Ramos (cell line): Measurements from ENCODE around the gene RTF1.

Experiments used
- in situ Hi-C: fragments of 300-500 bp; cut with MboI; formaldehyde crosslinking; loops from one replicate; pipeline ENCODE4 v1.14.3; 2022; ENCODE audit warnings: low sequenced_read_pairs; ENCODE audit not compliant: unreplicated experiment

Gene RTF1

DNA sequence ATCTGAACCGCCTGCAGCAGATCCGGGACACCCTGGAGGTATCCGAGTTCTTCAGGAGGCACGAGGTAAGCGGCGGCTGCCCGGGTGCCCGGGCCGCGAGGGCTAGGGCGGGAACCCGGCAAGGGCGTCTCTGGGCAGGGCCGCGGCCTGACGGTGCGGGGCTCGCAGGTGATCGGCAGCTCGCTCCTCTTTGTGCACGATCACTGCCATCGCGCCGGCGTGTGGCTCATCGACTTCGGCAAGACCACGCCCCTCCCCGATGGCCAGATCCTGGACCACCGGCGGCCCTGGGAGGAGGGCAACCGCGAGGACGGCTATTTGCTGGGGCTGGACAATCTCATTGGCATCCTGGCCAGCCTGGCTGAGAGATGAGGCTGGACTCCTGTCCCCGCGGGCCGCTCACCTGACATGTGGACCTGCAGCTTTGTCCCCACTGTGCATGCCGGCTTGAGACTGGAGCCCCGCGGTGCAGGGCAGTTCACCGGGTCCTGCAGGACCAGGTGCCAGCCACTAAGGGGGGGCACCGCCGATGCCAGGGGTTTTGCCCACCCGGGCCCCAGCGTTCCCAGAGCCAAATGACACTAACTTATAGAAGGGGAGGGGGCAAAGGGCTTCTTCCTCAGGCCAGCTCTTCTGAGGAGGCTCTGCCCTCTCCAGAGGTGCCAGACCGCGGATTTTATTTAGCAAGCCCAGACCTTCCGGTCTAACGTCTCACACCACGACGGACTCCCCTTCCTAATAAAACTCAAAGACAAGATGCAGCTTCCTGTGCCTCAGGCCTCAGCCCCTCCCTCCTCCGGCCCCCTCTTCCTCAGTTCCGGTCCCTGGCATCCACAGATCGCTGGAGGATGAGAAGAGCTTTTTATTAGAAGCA is 86.1 kb downstream of the RTF1 start:
- in situ Hi-C loops: no loop called here

DNA sequence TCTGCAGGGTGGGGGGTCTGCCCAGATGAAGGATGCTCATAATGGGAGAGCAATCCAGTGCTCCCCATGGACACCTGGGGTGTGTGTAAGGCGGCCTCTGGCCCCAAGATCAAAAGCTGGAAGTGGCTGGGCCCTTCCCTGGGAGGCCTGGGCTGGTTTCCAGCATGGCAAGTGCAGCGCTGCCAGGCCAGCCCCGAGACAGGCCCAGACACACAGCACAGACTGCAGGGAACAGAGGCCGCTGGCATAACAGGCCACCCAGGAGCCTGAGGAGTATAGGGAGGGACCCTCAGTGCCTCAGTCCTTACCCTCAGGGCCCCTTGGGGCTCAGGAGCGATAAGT is 86.7 kb downstream of the RTF1 start:
- in situ Hi-C loops: no loop called here

DNA sequence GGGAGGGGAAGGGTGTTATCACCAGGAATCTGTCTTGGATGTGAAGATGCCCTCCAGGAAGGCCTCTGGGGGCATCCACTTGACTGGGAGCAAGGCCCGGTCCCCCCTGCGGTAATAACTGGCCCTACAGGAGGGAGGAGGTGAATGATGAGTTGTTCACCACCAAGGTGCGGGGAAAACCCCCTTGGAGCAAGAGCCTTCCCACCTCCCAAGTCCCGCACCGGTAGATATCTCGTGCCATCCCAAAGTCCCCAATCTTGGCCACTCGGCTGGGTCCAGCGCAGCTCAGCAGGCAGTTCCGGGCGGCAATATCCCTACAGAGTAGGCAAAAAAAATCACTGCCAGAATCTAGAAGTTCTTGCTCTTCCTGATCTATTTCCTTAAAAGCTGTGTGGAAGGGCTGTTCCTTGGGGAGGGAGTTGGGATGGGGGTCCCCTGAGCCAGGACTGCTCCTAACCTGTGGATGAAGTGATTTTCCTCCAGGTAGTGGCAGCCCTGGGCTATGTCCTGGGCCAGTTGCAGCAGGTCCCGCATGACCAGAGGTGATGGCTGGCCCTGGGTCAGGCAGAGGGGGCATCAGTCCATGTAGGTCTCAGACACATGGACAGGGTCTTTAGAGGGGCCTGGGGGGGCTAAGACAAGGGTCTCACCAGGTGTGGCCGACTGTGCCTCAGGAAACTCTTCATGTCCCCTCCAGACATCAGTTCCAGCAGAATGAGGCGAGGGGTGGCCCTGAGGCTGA is 88.0 kb downstream of the RTF1 start:
- in situ Hi-C loops: no loop called here

DNA sequence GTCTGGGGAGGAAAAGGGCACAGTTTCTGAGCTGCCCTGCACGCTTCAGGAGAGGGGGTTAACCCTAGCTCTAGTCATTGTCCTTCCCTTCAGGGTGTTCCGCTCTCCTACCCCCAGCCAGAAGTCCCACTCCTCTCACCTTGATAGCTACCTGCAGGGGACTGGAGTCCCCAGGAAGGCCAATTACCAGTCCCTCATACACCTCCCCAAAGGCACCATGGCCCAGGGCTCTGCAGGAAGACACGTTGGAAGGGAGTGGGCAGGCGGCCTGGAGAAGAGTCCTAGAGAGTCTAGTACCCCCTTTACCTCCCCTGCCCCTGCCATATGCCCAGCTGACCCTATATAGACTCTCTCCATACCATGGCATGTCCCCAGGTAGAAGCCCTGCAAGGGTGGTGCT is 88.9 kb downstream of the RTF1 start:
- in situ Hi-C loops: no loop called here

DNA sequence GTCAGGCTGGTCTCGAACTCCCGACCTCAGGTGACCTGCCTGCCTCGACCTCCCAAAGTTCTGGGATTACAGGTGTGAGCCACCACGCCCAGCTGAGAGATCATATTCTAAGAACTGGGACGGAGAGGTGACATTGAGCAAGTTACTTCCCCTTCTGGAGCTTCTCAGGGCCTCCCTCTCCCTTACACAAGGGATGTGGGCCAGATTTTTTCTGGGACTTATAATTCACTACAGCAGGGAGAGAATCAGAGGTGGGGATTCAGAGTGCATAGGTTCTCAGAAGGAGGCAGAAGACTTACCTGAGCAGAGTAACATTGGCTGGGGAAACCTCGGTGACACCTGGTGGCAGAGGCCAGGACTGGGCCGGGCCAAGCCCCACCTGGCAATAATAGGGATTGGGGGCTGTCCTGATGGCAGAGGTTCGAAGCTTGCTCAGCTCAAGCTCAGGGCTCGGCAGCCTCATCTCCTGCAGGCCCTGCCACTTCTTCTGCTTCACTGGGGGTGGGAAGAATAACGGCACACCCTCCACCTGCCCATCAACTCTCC is 90.0 kb downstream of the RTF1 start:
- in situ Hi-C loops: no loop called here

DNA sequence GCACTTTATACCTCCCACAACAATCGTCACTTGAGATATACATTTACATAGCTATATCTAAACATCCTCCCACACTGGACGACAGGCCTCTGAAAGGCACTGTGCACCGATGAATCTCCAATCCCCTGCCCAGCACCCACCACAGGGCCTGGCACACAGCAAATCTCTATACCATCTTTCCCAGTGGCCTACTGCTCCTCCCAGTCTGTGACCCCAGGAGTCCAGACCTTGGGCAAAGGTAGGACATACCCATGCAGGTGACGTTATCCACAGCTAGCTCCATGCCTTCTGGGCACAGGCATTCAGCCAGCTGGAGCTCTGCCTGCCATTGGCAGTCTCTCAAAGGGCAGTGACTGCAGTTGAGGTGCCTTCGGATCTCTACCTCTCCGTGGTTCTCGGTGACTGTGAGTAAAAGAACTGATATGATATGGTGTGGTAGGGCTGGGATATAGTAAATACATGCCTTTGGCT is 91.0 kb downstream of the RTF1 start:
- in situ Hi-C loops: no loop called here

DNA sequence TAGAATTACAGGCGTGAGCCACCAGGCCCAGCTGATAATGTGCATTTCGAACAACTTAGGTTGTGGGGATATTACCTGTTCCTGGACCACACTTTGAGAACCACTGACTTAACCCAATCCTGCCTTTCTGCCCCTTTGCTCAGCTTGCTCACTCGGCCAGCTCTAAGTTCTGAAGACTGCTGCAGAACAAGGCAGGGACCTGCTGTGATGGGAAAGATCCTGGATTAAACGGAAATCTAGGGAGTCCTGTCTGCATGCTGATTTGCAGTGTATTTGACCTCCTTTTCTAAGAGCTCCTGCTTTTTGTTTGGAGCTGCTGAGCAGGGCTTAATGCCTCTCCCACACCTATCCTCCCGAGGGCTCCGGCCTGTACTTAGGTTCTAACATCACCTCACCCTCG is 93.8 kb downstream of the RTF1 start:
- in situ Hi-C loops: no loop called here

DNA sequence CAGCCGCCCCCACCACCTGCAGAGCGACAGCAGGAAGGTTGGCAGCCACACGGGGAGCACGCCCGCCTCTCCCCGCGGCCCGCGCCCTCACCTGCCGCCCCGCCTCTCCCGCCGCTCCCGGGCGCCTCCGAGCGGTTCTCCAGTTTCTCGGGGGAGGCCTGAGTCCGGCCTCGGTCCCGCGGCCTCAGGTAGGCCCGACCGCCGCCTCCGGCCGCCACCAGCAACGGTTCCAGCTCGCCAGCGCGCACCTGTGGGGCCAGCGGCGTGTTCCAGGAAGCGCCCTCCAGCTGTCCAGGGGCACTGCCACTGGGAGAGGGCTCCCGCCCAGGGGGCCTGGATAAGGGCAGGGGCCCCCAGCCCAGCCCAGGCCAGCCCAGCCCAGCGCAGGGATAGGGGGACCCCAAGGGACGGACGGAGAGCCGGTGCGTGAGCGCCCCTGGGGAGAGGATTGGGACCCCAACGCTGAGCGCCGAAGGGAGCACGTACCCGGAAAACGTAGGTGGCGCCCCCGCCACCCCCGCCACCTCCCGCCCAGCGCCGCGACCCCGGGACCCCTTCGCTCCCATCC is 94.5 kb downstream of the RTF1 start:
- in situ Hi-C loops: no loop called here

DNA sequence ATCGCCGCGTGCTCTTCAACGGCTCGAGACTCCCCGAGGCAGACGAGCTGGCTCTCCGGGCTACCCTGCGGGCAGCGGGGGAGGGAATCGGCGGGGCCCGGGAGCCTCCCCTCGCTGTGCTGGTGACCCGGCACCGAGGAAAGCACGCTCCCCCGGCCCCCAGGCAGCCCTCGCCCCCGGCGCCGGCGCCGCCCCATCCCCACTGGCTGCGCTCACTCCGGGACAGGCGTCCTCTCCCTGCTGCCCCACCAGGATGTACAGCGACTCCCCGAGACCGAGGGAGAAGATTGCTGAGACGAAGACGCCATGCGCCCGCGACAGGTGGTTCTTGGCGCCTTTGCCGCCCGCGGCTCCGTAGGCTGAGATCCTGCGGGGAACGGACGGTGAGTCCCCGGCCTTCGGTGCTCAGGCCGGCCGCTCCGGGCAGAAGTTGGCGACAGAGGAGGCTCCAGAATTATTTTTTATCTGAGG is 95.0 kb downstream of the RTF1 start:
- in situ Hi-C loops: no loop called here

DNA sequence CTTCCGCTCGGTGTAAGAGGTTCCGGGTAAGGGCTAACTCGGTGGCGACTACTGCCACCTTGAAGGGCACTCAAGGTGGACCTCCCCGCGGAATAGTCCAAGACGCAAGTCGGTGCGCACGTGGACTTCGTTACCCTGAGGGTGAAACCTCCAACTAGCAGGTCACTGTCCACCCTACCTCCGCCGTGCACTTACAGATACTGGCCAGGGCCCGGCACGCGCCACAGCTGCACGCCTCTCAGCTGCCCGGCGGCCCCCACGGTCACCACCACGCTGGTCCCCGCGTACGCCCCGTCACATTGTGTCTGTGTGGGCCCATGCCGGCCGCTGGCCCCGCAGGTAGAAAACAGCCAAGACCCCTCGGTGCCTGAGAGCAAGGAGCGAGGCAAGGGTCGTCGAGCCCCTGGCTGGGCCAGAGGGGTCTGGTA is 95.6 kb downstream of the RTF1 start:
- in situ Hi-C loops: no loop called here

DNA sequence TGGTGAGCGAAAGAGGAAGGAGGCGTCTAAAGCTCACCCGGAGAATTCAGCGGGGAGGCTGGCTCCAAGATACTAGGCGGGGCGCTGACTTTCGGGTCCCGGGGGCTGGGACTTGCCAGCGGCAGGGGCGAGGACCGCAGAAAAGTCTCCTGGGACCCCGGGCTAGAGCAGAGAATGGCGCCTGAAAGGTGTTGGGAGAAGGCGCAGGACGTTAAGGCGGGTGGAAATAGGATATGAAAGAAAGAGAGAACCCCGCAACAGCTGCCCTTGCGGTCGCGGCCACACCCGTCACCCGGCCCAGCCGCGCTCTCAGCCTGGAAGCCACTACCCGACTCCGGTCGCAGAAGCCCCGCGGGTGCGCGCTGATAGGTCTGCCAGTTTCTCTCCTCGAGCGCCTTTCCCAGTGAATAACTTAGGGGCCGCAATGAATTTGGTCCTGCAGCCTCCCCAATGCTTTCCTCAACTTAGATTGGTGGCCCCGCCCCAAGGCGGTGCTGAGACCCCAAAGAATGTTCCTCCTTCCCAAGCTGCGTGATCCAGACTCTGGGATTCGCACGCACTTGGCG is 96.1 kb downstream of the RTF1 start:
- in situ Hi-C loops: no loop called here

DNA sequence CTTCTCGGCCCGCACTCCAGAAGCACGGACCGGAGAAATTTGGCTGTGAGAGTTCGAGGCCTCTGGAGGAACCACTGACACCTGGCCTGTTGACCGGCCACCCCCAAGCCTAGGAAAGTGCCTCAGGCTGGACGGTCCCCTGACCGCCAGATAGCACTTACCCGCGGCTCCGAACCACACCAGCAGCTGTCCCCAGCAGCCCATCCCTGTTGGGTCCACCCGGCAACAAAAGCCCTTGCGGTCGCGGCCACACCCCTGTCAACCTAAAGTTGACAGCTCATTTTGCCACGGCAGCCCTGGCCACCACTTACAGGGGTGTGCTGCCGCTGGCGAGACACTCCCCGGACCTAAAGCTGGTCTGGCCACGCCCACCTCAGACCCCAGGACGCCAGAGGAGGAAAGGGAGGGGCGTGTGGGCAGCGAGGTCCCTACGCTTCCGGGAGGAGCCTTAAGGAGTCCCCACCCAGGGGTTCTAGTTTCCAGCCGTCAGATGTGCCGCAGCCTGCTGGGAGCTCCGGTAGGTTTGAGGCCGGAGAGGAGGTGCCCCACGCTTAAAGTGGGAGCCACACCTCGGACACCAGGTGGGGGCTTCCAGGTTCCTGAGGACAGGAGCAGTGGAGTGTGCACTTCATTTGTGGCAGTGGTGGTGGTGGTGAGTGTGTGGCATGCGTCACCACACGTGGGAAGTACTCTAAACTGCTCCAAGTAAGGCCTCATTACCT is 96.8 kb downstream of the RTF1 start, which contains the start of gene LTK:
LTK (minus strand) TSS at position 322 of the 722 bp plus-strand sequence; CDS start at position 204, 118 bp downstream.
- in situ Hi-C loops: no loop called here

DNA sequence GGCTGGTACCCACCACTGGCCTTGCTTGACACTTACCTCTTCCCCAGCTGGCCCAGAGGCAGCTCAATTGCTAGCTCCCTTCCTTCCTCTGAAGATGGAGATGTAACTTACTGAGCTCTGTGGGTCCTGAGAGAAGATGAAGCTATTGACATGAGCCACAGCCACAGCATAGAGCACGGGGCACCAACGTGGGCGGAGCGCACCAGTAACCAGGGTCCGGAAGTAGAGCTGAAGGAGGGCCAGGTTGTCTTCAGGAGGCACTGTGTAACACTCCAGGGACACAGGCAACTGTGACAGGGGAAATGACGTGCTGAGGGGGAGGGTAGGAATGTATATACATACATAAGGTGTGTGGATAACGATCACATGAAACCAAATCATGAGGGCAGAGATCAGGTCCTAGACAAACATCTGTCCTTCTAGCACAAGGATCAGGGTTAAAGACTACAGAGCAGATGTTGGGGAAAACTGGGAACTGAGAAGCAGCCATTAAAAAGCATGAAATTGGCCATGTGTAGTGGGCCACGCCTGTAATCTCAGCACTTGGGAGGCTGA is 101.1 kb downstream of the RTF1 start:
- in situ Hi-C loops: no loop called here

DNA sequence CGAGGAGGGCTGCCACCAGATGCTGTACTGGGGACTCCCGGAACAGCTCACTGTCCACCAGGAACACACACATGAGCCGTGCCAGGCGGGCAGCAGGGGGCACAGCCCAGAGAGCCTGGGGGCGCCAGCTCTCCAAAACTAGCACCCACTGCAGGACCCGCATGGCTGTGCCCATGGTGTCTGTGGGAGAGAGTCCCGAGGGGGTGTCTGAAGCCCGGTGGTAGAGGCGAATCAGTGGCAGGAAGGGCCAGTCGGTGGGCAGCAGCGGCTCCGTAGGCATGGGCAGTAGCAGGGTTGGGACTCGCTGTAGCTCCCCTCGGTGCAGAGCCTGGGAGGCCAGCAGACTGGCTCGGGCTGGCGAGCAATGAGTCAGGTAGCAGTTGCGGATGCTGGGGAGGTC is 103.7 kb downstream of the RTF1 start:
- in situ Hi-C loops: no loop called here

DNA sequence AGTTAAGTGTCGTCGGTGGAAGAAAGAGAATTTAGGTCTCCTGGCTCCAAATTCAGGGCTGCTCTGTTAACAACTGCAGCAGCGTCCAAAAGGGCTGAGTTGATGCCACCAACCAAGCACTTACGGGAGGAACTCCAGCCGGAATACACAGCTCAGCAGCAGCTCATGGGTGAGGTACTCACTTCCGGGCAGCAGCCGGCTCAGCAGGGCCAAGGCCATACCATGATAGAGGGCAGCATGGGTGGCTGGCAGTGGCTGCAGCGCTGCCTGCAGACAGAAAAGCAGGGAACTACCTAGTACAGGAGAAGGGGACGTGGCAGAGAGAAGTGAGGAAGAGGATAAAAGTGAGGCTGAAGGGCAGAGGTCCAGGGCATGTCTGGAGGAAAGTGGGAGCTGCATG is 104.7 kb downstream of the RTF1 start:
- in situ Hi-C loops: no loop called here

DNA sequence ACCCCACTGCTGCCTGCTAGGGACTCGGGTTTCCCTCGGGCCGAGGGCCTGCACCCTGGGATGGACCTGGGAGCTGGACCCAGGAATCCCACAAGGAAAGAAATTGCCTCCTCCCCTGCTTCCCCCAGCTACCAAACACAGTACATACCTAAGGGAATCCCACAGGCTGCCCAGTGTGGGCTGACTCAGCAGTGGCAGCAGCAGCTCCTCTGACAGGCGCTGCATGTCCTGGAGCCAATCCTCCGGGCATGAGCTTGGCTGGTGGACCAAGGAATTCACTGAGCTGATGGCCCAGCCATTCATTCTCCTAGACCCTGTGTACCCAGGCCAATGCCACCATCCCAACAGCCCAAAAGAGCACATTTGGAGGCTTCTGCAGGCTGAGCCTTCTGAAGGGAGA is 106.2 kb downstream of the RTF1 start:
- in situ Hi-C loops: no loop called here

DNA sequence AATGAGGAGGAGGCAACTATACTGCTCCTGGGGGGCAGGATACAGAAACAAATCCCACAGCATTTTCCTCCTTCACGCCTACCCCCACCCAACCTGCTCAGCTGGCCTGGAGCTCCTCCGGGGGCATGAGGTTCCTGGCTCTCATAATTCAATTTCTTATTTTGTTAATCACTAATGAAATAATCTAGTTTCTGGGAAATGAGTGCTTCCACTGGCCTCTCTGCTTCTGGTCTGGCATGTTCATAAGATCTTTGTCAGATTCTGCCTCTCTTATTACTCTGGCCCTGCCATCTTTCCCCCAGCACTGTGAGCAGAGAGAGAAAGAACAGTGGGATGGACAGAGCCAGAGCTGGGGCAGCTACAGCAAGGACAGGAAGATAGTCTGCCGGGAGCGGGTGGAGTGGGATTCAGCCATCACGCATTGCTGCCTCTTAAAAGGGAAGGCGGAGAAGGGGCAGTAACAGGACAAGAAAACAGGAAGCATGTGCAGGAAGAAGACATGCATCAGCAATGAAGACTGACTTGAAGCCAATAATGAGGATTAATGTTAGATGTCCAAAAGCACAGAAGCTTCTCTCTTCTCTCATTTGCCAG is 113.6 kb downstream of the RTF1 start:
- in situ Hi-C loops: no loop called here
